Suprapubic skin (tissue), 4 donors: ENCODE measurements around the gene ZSWIM9. TPM values are rescaled to one million over a fixed set of nuclear protein-coding genes. Genes with fewer than 3 reads are reported as not detected.
"Not testable (repeated sequence)": the region's sequence is repeated elsewhere in the genome, so short reads cannot be mapped to it uniquely, and the experiment has no call there.

ENCODE experiments used
- DNase-seq, 2 donors: peaks; one replicate each; pipeline ENCODE4 v3.0.0-alpha.2; 2019; ENCODE audit warnings: low spot score in 2 of 2
- H3K27ac ChIP-seq: fragments of 200-600 bp; sonication (generic); one replicate; pipeline ENCODE4 v1.5.1; 2019
- H3K27me3 ChIP-seq: fragments of 200-600 bp; sonication (generic); one replicate; pipeline ENCODE4 v1.5.1; 2019
- H3K36me3 ChIP-seq: fragments of 200-600 bp; sonication (generic); one replicate; pipeline ENCODE4 v1.5.1; 2019
- H3K4me1 ChIP-seq: fragments of 200-600 bp; sonication (generic); one replicate; pipeline ENCODE4 v1.5.1; 2019
- H3K4me3 ChIP-seq: fragments of 200-600 bp; sonication (generic); one replicate; pipeline ENCODE4 v1.5.1; 2019; ENCODE audit warnings: mild to moderate bottlenecking
- H3K9me3 ChIP-seq: fragments of 200-600 bp; sonication (generic); one replicate; pipeline ENCODE4 v1.5.1; 2019
- CTCF ChIP-seq, 2 donors: fragments of 200-600 bp in 1 of 2; fragments of 450-650 bp in 1 of 2; sonication (generic) in 1 of 2; IDR thresholded peaks; one replicate each; pipeline ENCODE4 v1.5.1; 2016 to 2019; ENCODE audit warnings: antibody characterized with exemption in 2 of 2, mild to moderate bottlenecking in 1 of 2, moderate library complexity in 1 of 2
- EP300 ChIP-seq: sonication (generic); formaldehyde crosslinking; IDR thresholded peaks from one replicate; pipeline ENCODE4 v1.6.1; 2017; ENCODE audit warnings: antibody characterized with exemption
- POLR2A ChIP-seq, 2 donors: fragments of 450-650 bp; IDR thresholded peaks; one replicate each; pipeline ENCODE4 v1.6.1; 2017; ENCODE audit warnings: antibody characterized with exemption in 2 of 2, mild to moderate bottlenecking in 2 of 2, moderate library complexity in 2 of 2
- POLR2AphosphoS5 ChIP-seq, 3 donors: sonication (generic); formaldehyde crosslinking; IDR thresholded peaks; one replicate each; pipeline ENCODE4 v1.6.1; 2017; ENCODE audit warnings: antibody characterized with exemption in 3 of 3
- WGBS: methylation state at CpG from one replicate; pipeline ENCODE4 v1.1.5; 2018; 5-methylcytosine and 5-hydroxymethylcytosine counted together
- total RNA-seq, 4 donors: library from RNA; depleted of rRNA; stranded (reverse); fragments of >200 nt; gene quantifications; one replicate each; pipeline ENCODE4 v1.1.0, GENCODE V29; 2016

ZSWIM9 gene
- total RNA-seq, 4 donors from 2014 or later = 2.2 to 5.0 (median 4.0) TPM

DNA sequence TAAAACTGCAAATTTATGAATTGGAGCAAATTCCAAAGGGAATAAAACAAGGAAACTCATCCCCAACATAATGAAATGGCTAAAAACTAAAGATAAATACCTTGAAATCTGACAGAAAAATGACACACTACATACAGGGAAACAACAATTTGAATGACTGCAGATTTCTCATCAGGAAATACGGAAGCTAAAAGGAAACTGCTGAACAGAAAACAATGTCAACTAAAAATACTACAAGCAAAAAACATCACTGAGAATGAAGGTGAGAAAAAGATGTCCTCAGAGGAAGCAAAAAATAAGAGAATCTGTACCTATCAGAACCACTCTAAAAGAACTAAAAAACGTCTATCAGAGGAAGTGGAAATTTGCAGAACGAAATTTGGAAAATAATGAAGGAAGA, 39.5 kb downstream of the ZSWIM9 start:
- no peaks in the 10 kb centered on the region for H3K9me3 ChIP-seq
- H3K4me3 ChIP-seq = no peak overlapping the region
- DNase-seq = no peak
- H3K4me1 ChIP-seq = peaks cover 2% of the 10 kb centered on the region
- WGBS = 82% methylated on average over 3 of the region's 3 CpGs
- TF ChIP-seq CTCF (IDR thresholded peaks at IDR 0.05) (no peak), POLR2A (IDR thresholded peaks at IDR 0.05) (no peak), EP300 (no peak), POLR2AphosphoS5 (IDR thresholded peaks at IDR 0.05) (no peak)
- H3K27ac ChIP-seq = no peak overlapping the region
- H3K36me3 ChIP-seq = peaks cover 30% of the 10 kb centered on the region
- H3K27me3 ChIP-seq = no peaks in the 10 kb centered on the region

DNA sequence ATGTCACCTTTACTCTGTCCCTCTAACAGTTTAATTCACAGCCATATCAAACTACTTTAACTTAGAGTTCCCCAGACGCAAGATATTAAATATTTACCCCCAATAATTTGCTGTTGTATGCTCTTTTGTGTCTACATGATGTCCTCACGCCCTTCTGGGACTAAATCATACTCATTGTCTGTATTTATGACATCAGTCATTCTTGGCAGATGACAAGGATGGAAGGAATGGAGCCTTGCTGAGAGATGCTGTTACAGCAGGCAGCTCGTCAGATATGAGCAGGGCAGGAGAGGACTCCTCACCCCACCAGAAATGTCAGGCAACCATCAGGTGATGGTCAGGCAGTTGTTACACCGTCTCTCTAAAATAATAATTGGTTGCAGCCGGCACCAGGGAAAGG, 43.5 kb downstream of the ZSWIM9 start:
- DNase-seq = no peak
- TF ChIP-seq POLR2A (IDR thresholded peaks at IDR 0.05) (no peak), POLR2AphosphoS5 (IDR thresholded peaks at IDR 0.05) (no peak), EP300 (no peak), CTCF (IDR thresholded peaks at IDR 0.05) (no peak)
- H3K36me3 ChIP-seq = peaks cover 30% of the 10 kb centered on the region
- H3K9me3 ChIP-seq = no peaks in the 10 kb centered on the region
- no peaks in the 10 kb centered on the region for H3K27me3 ChIP-seq
- H3K4me3 ChIP-seq = no peak overlapping the region
- WGBS = 90% methylated on average over 5 of the region's 5 CpGs
- no peak overlapping the region for H3K27ac ChIP-seq
- no peaks in the 10 kb centered on the region for H3K4me1 ChIP-seq

DNA sequence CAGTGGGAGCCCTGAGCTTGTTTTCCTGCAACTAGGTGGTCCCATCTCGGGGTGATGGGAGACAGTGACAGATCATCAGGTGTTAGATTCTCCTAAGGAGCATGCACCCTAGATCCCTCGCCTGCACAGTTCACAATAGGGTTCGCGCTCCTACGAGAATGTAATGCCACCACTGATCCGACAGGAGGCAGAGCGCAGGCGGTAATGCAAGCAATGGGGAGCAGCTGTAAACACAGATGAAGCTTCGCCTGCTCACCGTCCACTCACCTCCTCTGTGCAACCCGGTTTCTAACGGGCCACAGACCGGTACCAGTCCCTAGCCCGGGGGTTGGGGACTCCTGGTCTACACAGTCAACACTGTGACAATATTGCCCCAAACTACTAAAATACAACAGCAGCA, 46.5 kb downstream of the ZSWIM9 start:
- no peak overlapping the region for H3K27ac ChIP-seq
- no peaks in the 10 kb centered on the region for H3K4me1 ChIP-seq
- no peak for TF ChIP-seq EP300
- TF ChIP-seq POLR2AphosphoS5 (IDR thresholded peaks at IDR 0.05) = no peak
- TF ChIP-seq POLR2A (IDR thresholded peaks at IDR 0.05) = no peak
- no peak for TF ChIP-seq CTCF (IDR thresholded peaks at IDR 0.05)
- no peaks in the 10 kb centered on the region for H3K9me3 ChIP-seq
- no peak overlapping the region for H3K4me3 ChIP-seq
- peaks cover 22% of the 10 kb centered on the region for H3K36me3 ChIP-seq
- DNase-seq = no peak
- 81% methylated on average over 14 of the region's 14 CpGs for WGBS
- no peaks in the 10 kb centered on the region for H3K27me3 ChIP-seq

DNA sequence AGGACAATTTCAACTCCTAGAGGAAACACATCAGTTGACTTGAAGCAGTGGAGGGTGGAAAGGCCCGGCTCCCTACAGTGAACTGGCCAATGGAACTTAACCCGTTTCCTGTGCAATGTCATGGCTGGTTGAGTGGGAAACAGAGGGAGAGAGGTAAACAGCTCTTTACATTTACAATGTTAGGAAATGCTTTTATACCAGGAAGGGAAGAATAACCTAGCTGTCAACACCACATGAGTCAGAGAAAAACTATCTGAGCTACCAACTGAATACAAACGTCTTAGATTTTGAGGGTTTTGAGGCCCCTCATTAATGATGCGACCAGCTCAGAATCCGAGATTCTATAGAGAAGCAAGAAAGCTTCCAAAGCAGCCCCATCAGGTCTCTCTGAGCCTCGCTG, 48.5 kb downstream of the ZSWIM9 start:
- H3K27ac ChIP-seq = no peak overlapping the region
- H3K9me3 ChIP-seq = no peaks in the 10 kb centered on the region
- 91% methylated on average over 6 of the region's 6 CpGs for WGBS
- peaks cover 10% of the 10 kb centered on the region for H3K36me3 ChIP-seq
- no peak for DNase-seq
- no peaks in the 10 kb centered on the region for H3K4me1 ChIP-seq
- H3K4me3 ChIP-seq = no peak overlapping the region
- TF ChIP-seq EP300 = no peak
- TF ChIP-seq POLR2AphosphoS5 (IDR thresholded peaks at IDR 0.05) = no peak
- TF ChIP-seq CTCF (IDR thresholded peaks at IDR 0.05) = no peak
- no peaks in the 10 kb centered on the region for H3K27me3 ChIP-seq

DNA sequence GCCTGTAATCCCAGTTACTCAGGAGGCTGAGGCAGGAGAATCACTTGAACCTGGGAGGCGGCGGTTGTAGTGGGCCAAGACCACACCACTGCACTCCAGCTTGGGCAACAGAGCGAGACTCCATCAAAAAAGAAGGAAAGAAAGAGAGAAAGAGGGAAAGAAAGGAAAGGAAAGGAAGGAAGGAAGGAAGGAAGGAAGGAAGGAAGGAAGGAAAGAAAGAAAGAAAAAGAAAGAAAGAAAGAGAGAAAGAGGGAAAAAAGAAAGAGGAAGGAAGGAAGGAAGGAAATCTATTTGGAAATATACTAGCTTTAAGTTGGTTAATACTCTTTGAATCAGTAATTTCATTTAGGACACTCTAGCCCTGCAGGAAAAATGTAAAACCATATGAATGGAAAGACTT, 50.3 kb downstream of the ZSWIM9 start:
- not testable (repeated sequence) for DNase-seq, H3K4me3 ChIP-seq, H3K9me3 ChIP-seq, H3K4me1 ChIP-seq, H3K27me3 ChIP-seq, H3K36me3 ChIP-seq, H3K27ac ChIP-seq
- WGBS = 96% methylated on average over 3 of the region's 3 CpGs

- Histone ChIP-seq H3K36me3 (peaks cover 6% of the 10 kb centered on the region), H3K9me3 (no peaks in the 10 kb centered on the region), H3K4me3 (no peak overlapping the region), H3K27ac (no peak overlapping the region), H3K4me1 (no peaks in the 10 kb centered on the region), H3K27me3 (no peaks in the 10 kb centered on the region)
- TF ChIP-seq CTCF (IDR thresholded peaks at IDR 0.05) (no peak), EP300 (no peak), POLR2A (IDR thresholded peaks at IDR 0.05) (no peak), POLR2AphosphoS5 (IDR thresholded peaks at IDR 0.05) (no peak)
- DNase-seq = no peak
- WGBS = 90% methylated on average over 5 of the region's 5 CpGs
Observed at GRCh38 chr19:48221628-48222027, 51.1 kb downstream of the ZSWIM9 start.
